Measurements from ENCODE around the gene NAV2.
A peak's percentile ranks its signal among the peaks of the same experiment; 100 is the strongest.
"Not testable (repeated sequence)": the region's sequence is repeated elsewhere in the genome, so short reads cannot be mapped to it uniquely, and the experiment has no call there.

The NAV2 gene

GRCh38 chr11:20117291-20117690 lies 404.7 kb downstream of the NAV2 start:
- no peak for DNase-seq (ENCODE audit: low read depth in 2 of 2)

DNA sequence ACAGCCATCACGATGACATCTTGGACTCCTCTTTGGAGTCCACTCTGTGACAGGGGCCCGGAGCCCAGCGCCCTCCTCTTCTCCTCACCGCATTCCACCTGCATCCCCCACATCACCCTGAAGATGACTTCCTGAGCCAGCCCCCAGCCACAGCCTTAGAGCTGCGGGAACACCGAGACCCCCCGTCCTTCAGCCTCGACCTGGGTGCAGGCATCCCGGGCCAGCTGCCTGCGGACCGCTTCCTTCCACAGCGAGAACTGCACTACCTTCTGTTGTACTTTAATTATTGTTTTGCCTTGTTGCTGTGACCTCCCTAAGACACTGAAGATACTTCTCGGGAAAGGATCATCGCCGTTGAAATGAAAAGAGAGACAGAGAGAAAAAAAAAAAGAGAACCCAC lies 405.6 kb downstream of the NAV2 start:
- DNase-seq (ENCODE audit: low read depth in 2 of 2): no peak

- no peak for DNase-seq (ENCODE audit: low read depth in 2 of 2)
Observed at GRCh38 chr11:20119315-20119714, 406.7 kb downstream of the NAV2 start.

DNA sequence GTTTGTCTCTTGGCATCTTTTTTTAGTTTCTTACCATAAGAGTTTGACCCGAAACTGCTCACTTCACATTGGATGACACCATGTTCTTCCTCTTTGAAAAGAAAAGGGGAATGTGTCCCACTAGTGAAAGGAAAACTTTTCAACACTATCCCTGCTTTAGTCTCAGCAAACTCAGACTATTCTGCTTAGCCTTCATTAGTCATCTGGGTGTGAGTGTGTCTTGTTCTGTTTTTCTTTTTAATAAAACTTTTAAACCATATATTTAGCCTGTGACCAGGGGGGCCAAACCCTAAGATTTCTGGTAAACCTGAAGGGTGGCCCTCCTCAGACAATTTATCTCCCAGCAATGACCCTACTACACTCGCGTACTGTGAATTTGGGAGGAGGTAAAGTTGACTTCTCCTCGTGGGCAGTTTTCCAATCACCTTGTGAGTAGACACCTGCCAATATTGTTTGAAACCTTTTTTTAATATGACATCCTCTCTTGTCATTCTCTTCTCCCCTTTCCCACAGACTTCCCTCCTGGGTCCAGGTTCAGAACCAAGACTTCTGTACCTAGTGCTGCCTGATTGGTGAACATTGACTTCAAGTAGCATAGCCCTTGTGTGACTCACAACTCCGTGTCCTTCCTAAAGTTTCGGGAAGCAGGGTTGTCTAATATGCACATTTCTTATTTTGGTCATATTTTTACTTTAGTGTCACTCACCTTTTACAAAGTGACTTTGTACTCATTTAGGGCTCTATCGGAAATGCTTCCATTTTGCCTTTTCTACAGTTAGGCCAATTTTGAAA lies 407.7 kb downstream of the NAV2 start:
- DNase-seq (ENCODE audit: low read depth in 2 of 2): no peak

DNA sequence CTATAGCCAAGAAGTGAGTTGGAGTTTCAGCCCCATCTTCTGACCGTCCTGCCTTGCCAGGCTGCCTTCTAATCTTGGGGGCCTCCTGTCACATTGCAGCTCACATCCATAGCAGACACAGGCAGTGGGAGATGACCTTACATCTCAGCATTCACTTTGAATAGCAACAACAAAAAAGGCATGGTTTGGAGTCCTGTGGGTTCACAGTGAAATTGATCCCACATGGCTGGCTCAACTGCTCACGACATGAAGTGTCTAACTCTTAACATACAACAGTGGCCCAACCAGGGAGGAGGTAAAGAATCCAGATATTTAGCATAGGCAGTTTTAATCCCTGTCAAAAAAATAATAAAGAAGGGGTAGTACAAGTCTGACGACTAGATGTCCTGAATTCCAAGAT lies 409.5 kb downstream of the NAV2 start:
- DNase-seq (ENCODE audit: low read depth in 2 of 2): no peak

DNA sequence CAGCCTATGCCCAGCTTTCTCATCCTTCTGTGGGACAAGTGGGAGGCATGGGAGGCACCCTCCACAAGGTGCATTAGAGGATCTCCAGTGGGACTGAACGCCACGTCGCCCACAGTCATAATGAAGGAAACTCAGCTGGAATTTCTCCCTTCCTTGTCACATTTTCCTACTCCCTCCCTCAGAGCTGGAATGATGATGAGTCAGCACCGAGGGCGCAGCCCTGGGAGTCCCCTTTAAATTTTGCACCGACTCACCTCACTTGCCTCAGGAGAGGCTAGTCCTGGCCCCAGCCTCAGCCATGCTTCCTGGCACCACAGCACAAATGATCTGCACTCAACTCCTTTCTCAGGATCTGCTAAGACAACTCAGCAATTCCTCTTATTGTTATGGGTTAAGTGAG lies 413.3 kb downstream of the NAV2 start:
- no peak for DNase-seq (ENCODE audit: low read depth in 2 of 2)

GRCh38 chr11:20126724-20127123 lies 414.1 kb downstream of the NAV2 start:
- no peak for DNase-seq (ENCODE audit: low read depth in 2 of 2)

DNA sequence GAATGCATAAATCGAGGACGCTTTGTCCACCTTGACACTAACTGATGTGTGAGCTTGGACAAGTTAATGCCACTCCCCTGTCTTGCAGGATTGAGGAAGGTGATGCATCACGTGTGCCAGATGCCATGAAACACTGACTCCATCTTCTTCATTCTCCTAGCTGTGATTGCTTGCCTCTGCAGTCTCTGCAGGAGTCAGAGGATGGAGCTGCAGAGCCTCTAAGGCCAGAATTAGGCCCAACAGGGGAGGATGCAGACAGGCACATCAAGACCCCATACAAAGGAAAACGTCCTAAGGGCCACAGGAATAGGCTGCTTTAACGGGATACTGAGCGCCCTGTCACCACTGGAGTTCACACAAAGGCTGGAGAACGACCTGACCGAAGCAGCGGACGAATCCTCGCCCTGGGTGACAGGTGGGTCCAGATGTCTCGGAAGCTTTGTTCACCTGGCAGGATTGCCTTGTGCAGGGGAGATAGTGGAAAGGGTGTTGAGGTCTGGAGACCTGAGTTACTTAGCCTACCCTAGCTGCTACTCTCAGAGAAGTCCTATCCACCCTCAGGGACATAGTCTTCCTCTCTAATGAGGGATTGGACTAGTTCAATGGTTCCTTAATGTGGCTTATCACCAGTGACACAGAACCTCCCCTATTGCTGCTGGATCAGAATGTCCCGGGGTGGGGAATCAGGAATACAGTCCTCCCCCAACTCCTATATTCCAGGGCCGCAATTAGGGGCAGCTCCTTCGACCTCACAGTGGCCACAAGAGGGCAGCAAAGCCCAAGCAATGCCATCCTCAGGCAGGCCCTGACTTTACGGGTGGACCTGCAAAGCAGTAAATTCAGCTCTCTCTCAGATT lies 415.3 kb downstream of the NAV2 start:
- DNase-seq (ENCODE audit: low read depth in 2 of 2): peak in 1 of 2 donors; percentile 42

- DNase-seq (ENCODE audit: low read depth in 2 of 2): not testable (repeated sequence)
Observed at GRCh38 chr11:20128528-20128825, 415.8 kb downstream of the NAV2 start.

DNA sequence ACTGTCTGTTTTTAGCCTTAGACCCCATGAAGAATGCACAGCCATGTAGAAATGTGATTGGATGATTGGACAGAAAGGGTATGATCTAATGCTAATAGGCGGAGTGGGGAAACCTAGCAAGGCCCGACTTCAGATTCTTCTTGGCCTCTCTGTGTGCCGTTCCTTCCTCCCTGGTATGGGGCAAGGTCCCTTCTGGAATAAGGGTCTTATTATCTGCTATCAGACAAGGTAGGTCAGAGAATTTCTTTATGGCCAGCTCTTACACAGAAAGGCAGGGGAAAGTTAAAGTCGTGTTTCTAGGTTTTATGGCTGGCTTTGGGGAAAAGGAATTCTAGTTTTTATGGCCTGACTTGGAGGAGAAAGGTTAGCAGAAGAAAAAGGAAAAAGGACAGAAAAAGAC lies 417.0 kb downstream of the NAV2 start:
- no peak for DNase-seq (ENCODE audit: low read depth in 2 of 2)

GRCh38 chr11:20131788-20132666 lies 419.4 kb downstream of the NAV2 start:
- no peak for DNase-seq (ENCODE audit: low read depth in 2 of 2)

DNA sequence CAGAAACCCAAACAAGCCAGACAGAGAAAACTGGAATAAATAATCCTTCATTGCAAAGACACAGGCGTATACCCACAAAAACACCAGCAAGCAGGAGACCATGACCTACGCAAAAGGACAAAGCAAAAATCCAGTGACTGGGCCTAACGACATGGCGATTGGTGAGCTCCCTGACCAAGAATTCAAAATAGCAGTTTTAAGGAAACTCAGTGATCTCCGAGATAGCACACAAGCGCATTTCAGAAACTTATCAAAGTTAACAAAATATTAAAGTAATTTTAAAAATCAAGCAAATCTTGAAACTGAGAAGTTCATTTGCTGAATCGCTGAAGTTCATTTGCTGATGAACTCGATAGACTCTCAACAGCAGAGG lies 420.0 kb downstream of the NAV2 start:
- DNase-seq (ENCODE audit: low read depth in 2 of 2): no peak

DNA sequence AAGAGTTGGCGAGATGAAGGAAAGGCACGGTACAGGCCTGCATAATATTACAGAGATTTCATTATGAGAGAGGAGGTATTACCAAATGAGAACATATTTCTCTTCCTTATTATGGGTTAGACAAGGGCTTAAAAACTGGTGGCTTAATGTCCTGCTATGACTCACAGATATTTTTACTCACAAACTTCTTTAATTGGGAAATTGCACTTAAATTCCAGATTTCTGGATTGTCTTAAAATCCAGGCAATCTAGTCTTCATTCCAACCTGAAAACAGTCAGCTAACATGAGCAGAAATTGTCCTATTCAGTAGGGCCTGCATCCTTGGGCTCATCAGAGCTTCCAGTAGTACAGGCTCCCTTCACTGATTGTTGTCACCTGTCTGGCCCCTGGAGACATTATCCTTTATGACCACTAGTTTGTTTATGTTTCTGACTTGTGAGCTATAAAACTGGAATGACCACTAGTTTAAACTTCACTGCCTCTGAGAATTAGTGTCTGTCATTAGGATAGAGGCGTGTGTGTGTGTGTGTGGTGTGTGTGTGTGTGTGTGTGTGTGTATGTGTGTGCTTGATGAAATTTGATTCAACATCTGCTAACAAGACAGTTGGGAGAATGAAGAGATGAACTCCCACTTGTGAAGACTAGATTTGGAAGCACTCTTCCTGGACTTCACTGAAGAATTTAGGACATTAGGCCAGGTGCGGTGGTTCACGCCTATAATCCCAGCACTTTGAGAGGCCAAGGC lies 422.5 kb downstream of the NAV2 start:
- no peak for DNase-seq (ENCODE audit: low read depth in 2 of 2)

DNA sequence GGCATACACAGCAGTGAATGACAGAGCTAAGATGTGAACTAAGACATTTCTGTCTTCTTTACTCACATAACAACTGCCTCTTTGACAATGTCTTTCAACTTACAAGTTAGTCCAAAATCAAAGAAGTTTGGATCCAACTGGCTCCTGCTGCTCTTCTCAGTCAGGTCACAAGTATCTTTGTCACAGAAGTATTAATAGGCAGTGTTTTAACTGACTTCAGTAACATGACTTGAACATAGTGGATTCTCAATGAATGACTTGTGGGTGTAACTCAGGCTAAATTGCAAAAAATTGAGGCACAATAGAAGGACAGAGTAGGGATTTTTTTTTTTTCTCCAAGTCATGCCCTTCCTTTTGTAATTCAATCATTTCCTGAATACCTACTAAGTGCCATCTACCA lies 425.0 kb downstream of the NAV2 start:
- no peak for DNase-seq (ENCODE audit: low read depth in 2 of 2)

DNA sequence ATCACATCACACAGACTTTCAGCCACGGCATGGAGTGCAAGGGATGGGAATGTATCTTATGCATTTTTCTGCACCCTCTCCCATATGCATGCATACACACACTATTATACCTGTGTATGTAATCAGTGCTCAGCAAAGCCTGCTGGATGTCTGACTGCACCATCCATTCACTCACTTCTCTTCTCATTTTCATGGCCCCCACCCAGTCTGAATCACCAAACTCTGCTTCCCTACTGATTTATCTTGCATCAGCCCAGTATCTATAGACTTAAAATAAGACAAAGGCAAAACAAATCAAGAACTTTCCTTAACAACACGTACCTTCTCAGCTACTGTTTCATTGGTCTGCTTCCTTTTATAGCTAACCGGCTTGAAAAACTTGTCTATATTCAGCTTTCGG lies 426.1 kb downstream of the NAV2 start:
- no peak for DNase-seq (ENCODE audit: low read depth in 2 of 2)

GRCh38 chr11:20154381-20154780 lies 441.7 kb downstream of the NAV2 start:
- no peak for DNase-seq (ENCODE audit: low read depth in 2 of 2)

DNA sequence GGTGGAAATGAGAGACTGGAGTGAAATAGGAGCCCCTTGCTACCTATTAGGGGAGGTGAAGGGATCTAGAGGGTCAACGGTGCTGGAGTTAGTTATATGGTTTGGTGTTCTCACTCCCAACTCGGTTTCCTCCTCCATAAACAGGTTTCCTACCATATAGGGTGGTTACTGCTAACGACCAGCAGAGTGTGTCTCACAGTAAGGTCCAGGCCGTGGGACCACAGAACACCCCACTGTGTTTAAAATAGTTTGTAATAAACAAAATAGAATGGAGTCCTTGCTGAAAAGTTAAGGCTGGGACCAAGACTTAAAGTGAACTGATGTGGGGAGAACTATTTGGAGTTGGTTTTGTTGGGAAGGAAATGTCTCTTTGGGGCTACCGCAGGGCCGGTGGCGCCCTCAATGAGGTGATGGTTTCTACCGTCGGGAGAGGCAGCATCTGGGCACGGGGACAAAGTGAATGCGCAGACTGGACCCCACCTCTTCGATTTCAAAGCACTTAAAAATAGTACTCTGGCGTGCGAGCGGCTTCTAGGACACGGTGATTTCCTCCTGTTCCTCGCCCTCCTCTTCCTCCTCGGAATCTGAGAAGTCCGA lies 443.1 kb downstream of the NAV2 start:
- DNase-seq (ENCODE audit: low read depth in 2 of 2): no peak

- peak; percentile 19 to 27 for DNase-seq (ENCODE audit: low read depth in 2 of 2)
Observed at GRCh38 chr11:20156280-20156875, 443.7 kb downstream of the NAV2 start.

GRCh38 chr11:20156876-20157613 lies 444.4 kb downstream of the NAV2 start:
- no peak for DNase-seq (ENCODE audit: low read depth in 2 of 2)

DNA sequence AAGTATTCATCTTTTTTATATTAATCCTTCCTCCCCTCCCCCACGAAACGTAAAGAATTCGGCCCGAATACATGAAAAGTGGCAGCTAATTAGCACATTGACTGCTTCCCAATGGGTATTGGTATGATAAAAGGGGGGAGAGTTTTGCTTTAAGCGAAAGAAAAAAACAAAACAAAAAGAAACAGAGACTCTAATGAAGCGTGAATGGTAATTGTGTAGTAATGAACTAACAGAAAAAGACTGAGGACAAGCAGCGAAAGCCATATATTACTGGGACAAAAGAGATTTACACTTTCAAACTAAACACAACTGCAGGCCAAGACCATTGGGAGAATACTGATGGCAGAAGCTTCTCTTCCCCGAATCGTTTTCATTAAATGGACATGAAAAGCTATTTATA lies 445.1 kb downstream of the NAV2 start:
- no peak for DNase-seq (ENCODE audit: low read depth in 2 of 2)
